K562 (cell line): ENCODE measurements around the gene COG6. TPM values are rescaled to one million over a fixed set of nuclear protein-coding genes. Genes with fewer than 3 reads are reported as not detected.

ENCODE experiments used
- ATAC-seq: fragments of 200-7000 bp; cut with Tn5 transposase; 3 replicates; pipeline ENCODE4 v1.9.1; 2020; ENCODE audit warnings: moderate library complexity
- BruUV-seq: library from RNA; stranded (reverse); fragments of 400-500 nt; replicated peaks from 2 replicates; lab custom pipeline; 2021; lab: Mats Ljungman, UMichigan
- CTCF ChIA-PET: fragments of 300-600 bp; formaldehyde crosslinking; extraction: SDS; loops from one replicate; lab custom pipeline; 2021; ENCODE audit warnings: low intra/inter-chr PET ratio; lab: Yijun Ruan, JAX
- POLR2A ChIA-PET: fragments of 300-600, 350-650 bp; sonication (Branson Sonifier 250); formaldehyde crosslinking; extraction: SDS; loops from one replicate; lab custom pipeline; 2021; ENCODE audit warnings: antibody characterized with exemption, inconsistent platforms; lab: Yijun Ruan, JAX
- DNase-seq, 4 experiments: peaks; one replicate each; pipeline versions ENCODE4 v3.0.0 to v3.0.0-alpha.2; 2011 to 2018; ENCODE audit warnings: low spot score in 3 of 4, mixed read lengths in 3 of 4; ENCODE audit errors: extremely low read depth in 1 of 4
- FAIRE-seq: peaks from 2 replicates; lab custom pipeline; 2011; peaks lifted over from hg19 to GRCh38; lab: Jason Lieb, UNC
- H2AFZ ChIP-seq: 2 replicates; pipeline ENCODE4 v1.6.0; 2011; ENCODE audit warnings: low read depth, low read length, control low read depth, inconsistent platforms
- H3K27ac ChIP-seq: fragments of 200-600 bp; 3 replicates; pipeline ENCODE4 v1.8.0; 2011; ENCODE audit warnings: low read depth, mild to moderate bottlenecking, control low read depth, inconsistent platforms, low read length, moderate library complexity, mixed read lengths; ENCODE audit errors: extremely low read depth
- H3K27me3 ChIP-seq, 2 experiments: fragments of 300-600 bp in 1 of 2; 2 replicates in 1 of 2; 3 replicates in 1 of 2; pipeline versions ENCODE4 v1.6.0 to v1.8.0; 2011; ENCODE audit warnings: inconsistent platforms in 2 of 2, low read length in 2 of 2, mild to moderate bottlenecking in 1 of 2, mixed read lengths in 1 of 2, moderate library complexity in 1 of 2; ENCODE audit not compliant: control insufficient read depth in 2 of 2, insufficient read depth in 2 of 2
- H3K36me3 ChIP-seq: fragments of 300-600 bp; 3 replicates; pipeline ENCODE4 v1.8.0; 2011; ENCODE audit warnings: mild to moderate bottlenecking, low read length, inconsistent platforms; ENCODE audit not compliant: control insufficient read depth, insufficient read depth
- H3K4me1 ChIP-seq, 2 experiments: fragments of 200-600 bp in 1 of 2; replicated peaks in 1 of 2; 2 replicates in 1 of 2; 3 replicates in 1 of 2; pipeline versions ENCODE4 v1.5.1 to v1.8.0; 2011; ENCODE audit warnings: inconsistent platforms in 2 of 2, low read length in 2 of 2, mild to moderate bottlenecking in 1 of 2, mixed read lengths in 1 of 2, moderate library complexity in 1 of 2; ENCODE audit not compliant: control insufficient read depth in 2 of 2, insufficient read depth in 2 of 2
- H3K4me2 ChIP-seq: 2 replicates; pipeline ENCODE4 v1.6.1; 2011; ENCODE audit warnings: low read length, control low read depth, inconsistent platforms, mixed read lengths; ENCODE audit not compliant: insufficient read depth
- H3K4me3 ChIP-seq: fragments of 200-600 bp; sonication (generic), shearing (Covaris generic); 2 replicates; pipeline ENCODE4 v1.5.1; 2016; ENCODE audit warnings: control low read depth, inconsistent platforms
- H3K79me2 ChIP-seq: fragments of 200-600 bp; 3 replicates; pipeline ENCODE4 v1.8.0; 2011; ENCODE audit warnings: low read length, inconsistent platforms; ENCODE audit not compliant: control insufficient read depth, insufficient read depth
- H3K9ac ChIP-seq, 2 experiments: 2 replicates each; pipeline versions ENCODE4 v1.6.0 to v1.6.1; 2011; ENCODE audit warnings: low read depth in 2 of 2, low read length in 2 of 2, control low read depth in 1 of 2, inconsistent platforms in 1 of 2, mild to moderate bottlenecking in 1 of 2, mixed read lengths in 1 of 2; ENCODE audit not compliant: insufficient read depth in 1 of 2
- H3K9me1 ChIP-seq: one replicate; pipeline ENCODE4 v1.6.0; 2011; ENCODE audit warnings: inconsistent platforms, mild to moderate bottlenecking, low read length, moderate library complexity; ENCODE audit not compliant: control insufficient read depth, insufficient read depth
- H3K9me3 ChIP-seq: replicated peaks from 2 replicates; pipeline ENCODE4 v1.5.1; 2011; ENCODE audit warnings: low read depth, low read length, inconsistent platforms; ENCODE audit not compliant: control insufficient read depth, insufficient read depth
- H4K20me1 ChIP-seq: replicated peaks from 2 replicates; pipeline ENCODE4 v1.6.1; 2011; ENCODE audit warnings: low read length, inconsistent platforms, mixed read lengths; ENCODE audit not compliant: control insufficient read depth, insufficient read depth
- ELF1 ChIP-seq: fragments of 200-800 bp; sonication (Bioruptor generic); IDR thresholded peaks from 2 replicates; pipeline ENCODE4 v1.6.1; 2016; ENCODE audit warnings: missing genetic modification characterization, missing compliant biosample characterization
- HCFC1 ChIP-seq: IDR thresholded peaks from 2 replicates; pipeline ENCODE4 v1.6.1; 2012; ENCODE audit warnings: low read depth, low read length, improper control_type of control experiment
- KHSRP ChIP-seq: fragments of 450-650 bp; IDR thresholded peaks from 2 replicates; pipeline ENCODE4 v1.6.1; 2017
- MAX ChIP-seq: sonication (generic); formaldehyde crosslinking; IDR thresholded peaks from 2 replicates; pipeline ENCODE4 v1.9.0; 2022; ENCODE audit warnings: mild to moderate bottlenecking, missing genetic modification reagents
- MEF2D ChIP-seq: conservative IDR thresholded peaks from 2 replicates; pipeline ENCODE4 v1.6.1; 2016; ENCODE audit warnings: low read depth, missing genetic modification characterization, missing compliant biosample characterization
- PHB2 ChIP-seq: fragments of 450-650 bp; IDR thresholded peaks from 2 replicates; pipeline ENCODE4 v1.6.1; 2017; ENCODE audit warnings: low read depth
- SNIP1 ChIP-seq: fragments of 450-650 bp; IDR thresholded peaks from 2 replicates; pipeline ENCODE4 v1.7.1; 2017; ENCODE audit warnings: low read depth, mild to moderate bottlenecking
- ZBTB49 ChIP-seq: sonication (generic); formaldehyde crosslinking; IDR thresholded peaks from 2 replicates; pipeline ENCODE4 v1.8.0; 2022; ENCODE audit warnings: missing genetic modification reagents, mild to moderate bottlenecking, borderline replicate concordance
- ZBTB7A ChIP-seq: IDR thresholded peaks from 2 replicates; pipeline ENCODE4 v1.6.1; 2011; ENCODE audit warnings: low read depth, mild to moderate bottlenecking, low read length, moderate library complexity, borderline replicate concordance; ENCODE audit not compliant: control insufficient read depth
- WGBS: fragments of 100-300 bp; shearing (Covaris generic); methylation state at CpG from one replicate; pipeline ENCODE4 v1.1.6; 2016; ENCODE audit warnings: low coverage, mixed read lengths; ENCODE audit not compliant: insufficient coverage; ENCODE audit errors: missing lambda C conversion rate; 5-methylcytosine and 5-hydroxymethylcytosine counted together
- in situ Hi-C: fragments of 300-500 bp; cut with MboI; formaldehyde crosslinking; loops from 4 replicates; pipeline ENCODE4 v1.15.0; 2018; ENCODE audit warnings: inconsistent platforms, mixed read lengths
- intact Hi-C: fragments of 100-400 bp; cut with micrococcal nuclease; formaldehyde crosslinking; loops from 2 replicates; pipeline ENCODE4 v1.14.2; 2022
- polyA plus RNA-seq, 8 experiments: library from polyadenylated mRNA; depleted of rRNA in 4 of 8; stranded (reverse) in 5 of 8; unstranded in 3 of 8; fragments of >200 nt; fragmentation: Nextera tagmentation in 2 of 8; fragmentation: Illumina TruSeq in 1 of 8; extraction: Ambion mirVana in 2 of 8; extraction: Trizol in 1 of 8; gene quantifications; 2 replicates each; pipeline versions ENCODE4 v1.2.1 to v1.2.3, GENCODE V29; 2011 to 2014; ENCODE audit warnings: inconsistent platforms in 1 of 8, missing spikeins in 1 of 8
- total RNA-seq, 7 experiments: library from RNA; depleted of rRNA in 6 of 7; stranded (reverse); fragments of >200 nt in 6 of 7; fragmentation: Illumina TruSeq in 2 of 7; extraction: Trizol in 2 of 7; gene quantifications; 2 replicates each; pipeline versions ENCODE4 v1.2.1 to v1.2.3, GENCODE V29; 2011 to 2021; ENCODE audit warnings: low replicate concordance in 1 of 7

Gene COG6
- total and polyA plus RNA-seq, 9 of the 15 experiments (the other 6 are each of a cell fraction or from before 2014, with no cell fraction given), result 2.6 to 20.9 (median 9.6) TPM

DNA sequence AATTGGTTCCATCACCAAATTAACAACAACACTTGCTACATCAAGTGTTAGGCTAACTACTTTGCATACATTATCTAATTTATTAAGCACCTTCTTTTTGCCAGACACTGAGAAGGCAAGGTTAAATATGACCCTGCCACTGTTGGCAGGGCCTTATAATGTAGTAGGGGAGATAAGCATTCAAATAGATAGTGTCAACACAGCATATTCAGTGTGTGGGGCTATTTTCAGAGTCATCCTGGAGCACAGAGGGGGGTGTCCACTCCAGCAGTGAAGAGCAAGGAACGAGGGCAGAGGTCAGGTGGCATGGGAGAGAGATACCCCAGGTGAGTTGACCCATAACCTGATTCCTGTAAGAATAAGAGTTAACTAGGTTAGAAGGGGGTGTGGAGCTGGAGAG lies 121.6 kb downstream of the COG6 start:
- H3K4me3 ChIP-seq, result no peak overlapping the region
- FAIRE-seq, result no peak
- H3K4me1 ChIP-seq, result no peaks in the 10 kb centered on the region
- WGBS, result 0% methylated on average over 1 of the region's 1 CpG
- no peaks in the 10 kb centered on the region for H4K20me1 ChIP-seq
- in situ Hi-C loops, result no loop called here
- H3K9me3 ChIP-seq, result no peaks in the 10 kb centered on the region
- no peaks in the 10 kb centered on the region for H3K79me2 ChIP-seq
- H3K36me3 ChIP-seq, result no peaks in the 10 kb centered on the region
- no peak overlapping the region for H3K9ac ChIP-seq
- H3K4me2 ChIP-seq, result no peak overlapping the region
- H3K27ac ChIP-seq, result no peak overlapping the region
- no peaks in the 10 kb centered on the region for H3K9me1 ChIP-seq
- DNase-seq, result no peak
- H3K27me3 ChIP-seq, result no peaks in the 10 kb centered on the region
- intact Hi-C loops, result no loop called here
- no peak for ATAC-seq
- ChIA-PET CTCF (no interaction called here), POLR2A (interaction anchor here (0.9 kb wide), 1 partner anchor 10 kb away, joined by 4 read pairs; no protein-coding TSS in a partner anchor)
- H2AFZ ChIP-seq, result no peak overlapping the region
- TF ChIP-seq SNIP1 (no peak), HCFC1 (no peak), ELF1 (tag) (no peak), MAX (CRISPR knock-in tag) (no peak), PHB2 (no peak), ZBTB7A (no peak), ZBTB49 (CRISPR knock-in tag) (no peak), MEF2D (no peak), KHSRP (no peak)
- no TSS peak for BruUV-seq
